Measurements from ENCODE around the gene AASS.

DNA sequence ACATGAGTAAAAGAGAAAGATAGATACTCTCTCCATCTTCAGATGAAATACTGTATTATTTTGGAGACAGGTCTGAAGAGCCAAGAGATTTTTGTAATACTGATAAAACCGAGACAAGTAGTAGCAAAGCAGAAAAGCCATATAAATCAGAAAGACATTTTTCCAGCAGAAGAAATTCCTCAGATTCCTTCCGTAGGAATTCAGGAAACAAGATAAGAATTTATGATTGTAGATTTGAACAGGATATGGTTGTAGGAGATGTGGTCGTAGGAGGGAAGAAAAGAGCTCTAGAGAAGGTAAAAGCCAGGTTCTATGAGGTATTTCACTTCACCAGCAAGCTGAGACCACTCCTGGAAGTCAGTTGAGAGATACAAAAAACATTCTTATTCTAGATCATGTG lies 17.6 kb upstream of the AASS start:
- TF ChIP-seq, protein P1, sequence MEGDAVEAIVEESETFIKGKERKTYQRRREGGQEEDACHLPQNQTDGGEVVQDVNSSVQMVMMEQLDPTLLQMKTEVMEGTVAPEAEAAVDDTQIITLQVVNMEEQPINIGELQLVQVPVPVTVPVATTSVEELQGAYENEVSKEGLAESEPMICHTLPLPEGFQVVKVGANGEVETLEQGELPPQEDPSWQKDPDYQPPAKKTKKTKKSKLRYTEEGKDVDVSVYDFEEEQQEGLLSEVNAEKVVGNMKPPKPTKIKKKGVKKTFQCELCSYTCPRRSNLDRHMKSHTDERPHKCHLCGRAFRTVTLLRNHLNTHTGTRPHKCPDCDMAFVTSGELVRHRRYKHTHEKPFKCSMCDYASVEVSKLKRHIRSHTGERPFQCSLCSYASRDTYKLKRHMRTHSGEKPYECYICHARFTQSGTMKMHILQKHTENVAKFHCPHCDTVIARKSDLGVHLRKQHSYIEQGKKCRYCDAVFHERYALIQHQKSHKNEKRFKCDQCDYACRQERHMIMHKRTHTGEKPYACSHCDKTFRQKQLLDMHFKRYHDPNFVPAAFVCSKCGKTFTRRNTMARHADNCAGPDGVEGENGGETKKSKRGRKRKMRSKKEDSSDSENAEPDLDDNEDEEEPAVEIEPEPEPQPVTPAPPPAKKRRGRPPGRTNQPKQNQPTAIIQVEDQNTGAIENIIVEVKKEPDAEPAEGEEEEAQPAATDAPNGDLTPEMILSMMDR (IDR thresholded peaks at IDR 0.05; ENCODE audit: extremely low read depth in 1 of 2, insufficient read depth in 1 of 2, low read depth in 1 of 2, low read length in 2 of 2), result no peak
- TF ChIP-seq POLR2A (IDR thresholded peaks at IDR 0.05; ENCODE audit: low read depth, low read length), result no peak
- no peak for TF ChIP-seq EZH2 (IDR thresholded peaks at IDR 0.05; ENCODE audit: borderline replicate concordance, low read depth, low read length, severe bottlenecking)
- TF ChIP-seq POLR2AphosphoS5 (IDR thresholded peaks at IDR 0.05; ENCODE audit: insufficient read depth, low read depth, low read length), result no peak
- TF ChIP-seq MAX (IDR thresholded peaks at IDR 0.05; ENCODE audit: insufficient read depth, insufficient read length), result no peak
- peak; percentile 70 for TF ChIP-seq GATA2 (IDR thresholded peaks at IDR 0.05; ENCODE audit: insufficient read depth, insufficient read length, low read depth, low read length)
- no peak for TF ChIP-seq MYC (IDR thresholded peaks at IDR 0.05; ENCODE audit: low read depth, low read length)
- TF ChIP-seq FOS (IDR thresholded peaks at IDR 0.05; ENCODE audit: borderline replicate concordance, insufficient read depth, low read length), result no peak

All from endothelial cell of umbilical vein (primary cell).